Lung (tissue), 16 donors: ENCODE data around the gene CBLC. TPM values are rescaled to one million over a fixed set of nuclear protein-coding genes. Genes with fewer than 3 reads are reported as not detected.

Source experiments
- ATAC-seq: fragments of 200-7000 bp; cut with Tn5 transposase; one replicate; pipeline ENCODE4 v1.9.1; 2020; ENCODE audit warnings: moderate number of reproducible peaks; ENCODE audit not compliant: insufficient read depth, low FRiP score
- DNase-seq, 3 donors: peaks; one replicate each; pipeline ENCODE4 v3.0.0-alpha.2; 2013 to 2017
- H3K27ac ChIP-seq, 2 donors: one replicate each; pipeline ENCODE4 v1.5.1; 2013; ENCODE audit warnings: mild to moderate bottlenecking in 2 of 2, moderate library complexity in 2 of 2, control low read depth in 1 of 2, inconsistent platforms in 1 of 2, low read depth in 1 of 2, low read length in 1 of 2
- H3K27me3 ChIP-seq, 3 donors: one replicate each; pipeline ENCODE4 v1.5.1; 2013; ENCODE audit warnings: low read length in 2 of 3; ENCODE audit not compliant: control insufficient read depth in 3 of 3, insufficient read depth in 3 of 3
- H3K36me3 ChIP-seq, 4 donors: one replicate each; pipeline ENCODE4 v1.5.1; 2013; ENCODE audit warnings: low read length in 4 of 4, mild to moderate bottlenecking in 1 of 4, moderate library complexity in 1 of 4; ENCODE audit not compliant: control insufficient read depth in 4 of 4, insufficient read depth in 4 of 4
- H3K4me1 ChIP-seq, 5 donors: one replicate each; pipeline ENCODE4 v1.5.1; 2013; ENCODE audit warnings: low read length in 5 of 5, mild to moderate bottlenecking in 2 of 5, moderate library complexity in 1 of 5; ENCODE audit not compliant: control insufficient read depth in 5 of 5, insufficient read depth in 5 of 5
- H3K4me3 ChIP-seq: one replicate; pipeline ENCODE4 v1.5.1; 2013; ENCODE audit warnings: mild to moderate bottlenecking, control low read depth, moderate library complexity
- H3K9ac ChIP-seq, 2 donors: one replicate each; pipeline ENCODE4 v1.5.1; 2013; ENCODE audit warnings: low read length in 2 of 2, control low read depth in 1 of 2; ENCODE audit not compliant: insufficient read depth in 1 of 2
- H3K9me3 ChIP-seq, 4 donors: one replicate each; pipeline ENCODE4 v1.5.1; 2013; ENCODE audit warnings: low read length in 3 of 4, mild to moderate bottlenecking in 1 of 4, moderate library complexity in 1 of 4; ENCODE audit not compliant: control insufficient read depth in 4 of 4, insufficient read depth in 3 of 4
- WGBS, 2 donors: extraction: QIAGEN DNeasy Blood & Tissue Kit; methylation state at CpG; one replicate each; pipeline ENCODE4 v1.1.7; 2013; 5-methylcytosine and 5-hydroxymethylcytosine counted together
- long read RNA-seq, 5 donors: transcript quantifications; one replicate each; lab custom pipeline, GENCODE V29; 2026
- polyA plus RNA-seq, 2 donors: library from polyadenylated mRNA; stranded (reverse); fragments of 200-250 nt; gene quantifications; one replicate each; pipeline ENCODE4 v1.2.1, GENCODE V29; 2013
- total RNA-seq, 2 donors: library from RNA; depleted of rRNA in 1 of 2; stranded (reverse); fragments of >200 nt in 1 of 2; gene quantifications; one replicate each; pipeline ENCODE4 v1.2.1, GENCODE V29; 2014 to 2021
- TF ChIP-seq, protein P1 (sequence below): IDR thresholded peaks from 2 replicates; pipeline ENCODE4 v1.5.1; 2012; ENCODE audit warnings: mild to moderate bottlenecking; ENCODE audit errors: control extremely low read depth, extremely low read depth
- donor health status: control.
- donor health status: control.
- donor health status: Bipolar disorder and iron deficiency.
- donor health status: healthy.
- donor health status: DM: yes; HTN: yes; CAD: no.

Gene CBLC
- total RNA-seq (1 to 10 TPM; 4.8 to 5.5 TPM), polyA plus RNA-seq (1 to 10 TPM; 4.0 to 5.3 TPM)
- long read RNA-seq, donor 1, partial matches to known transcripts: 0 of 1 reads
- long read RNA-seq, donor 1, other reads (novel, unspliced or antisense): 0 of 1 reads
- long read RNA-seq, donor 2, partial matches to known transcripts: 0 of 1 reads
- long read RNA-seq, donor 2, other reads (novel, unspliced or antisense): 0 of 1 reads
- long read RNA-seq, donor 3: 0 reads
- long read RNA-seq, donor 4: 0 reads
- long read RNA-seq, donor 5, partial matches to known transcripts: 0 of 3 reads
- long read RNA-seq, donor 5, other reads (novel, unspliced or antisense): 0 of 3 reads

DNA sequence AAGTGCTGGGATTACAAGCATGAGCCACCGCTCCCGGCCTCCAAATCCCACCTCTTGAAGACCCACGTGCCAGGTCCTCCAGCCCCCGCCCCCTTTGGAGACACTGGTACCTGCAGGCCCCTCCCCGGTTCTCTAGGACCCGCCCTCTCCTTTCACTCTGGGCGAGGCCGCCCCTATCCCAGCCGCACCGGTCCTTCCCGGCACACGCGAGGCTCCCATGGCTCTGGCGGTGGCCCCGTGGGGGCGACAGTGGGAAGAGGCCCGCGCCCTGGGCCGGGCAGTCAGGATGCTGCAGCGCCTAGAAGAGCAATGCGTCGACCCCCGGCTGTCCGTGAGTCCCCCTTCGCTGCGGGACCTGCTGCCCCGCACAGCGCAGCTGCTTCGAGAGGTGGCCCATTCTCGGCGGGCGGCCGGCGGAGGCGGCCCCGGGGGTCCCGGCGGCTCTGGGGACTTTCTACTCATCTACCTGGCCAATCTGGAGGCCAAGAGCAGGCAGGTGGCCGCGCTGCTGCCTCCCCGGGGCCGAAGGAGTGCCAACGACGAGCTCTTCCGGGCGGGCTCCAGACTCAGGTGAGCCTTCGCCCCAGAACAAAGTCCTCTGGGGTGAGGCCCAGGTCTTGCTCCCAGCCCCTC, at the start of gene CBLC:
CBLC (plus strand) TSS at position 176 of the 633 bp plus-strand sequence; CDS start at position 218, 42 bp downstream.
- no peak within 1 kb of the TSS for H3K9ac ChIP-seq
- 17 to 20% methylated on average over 41 to 47 of the region's 47 CpGs for WGBS, 2 donors
- TF ChIP-seq, protein P1, sequence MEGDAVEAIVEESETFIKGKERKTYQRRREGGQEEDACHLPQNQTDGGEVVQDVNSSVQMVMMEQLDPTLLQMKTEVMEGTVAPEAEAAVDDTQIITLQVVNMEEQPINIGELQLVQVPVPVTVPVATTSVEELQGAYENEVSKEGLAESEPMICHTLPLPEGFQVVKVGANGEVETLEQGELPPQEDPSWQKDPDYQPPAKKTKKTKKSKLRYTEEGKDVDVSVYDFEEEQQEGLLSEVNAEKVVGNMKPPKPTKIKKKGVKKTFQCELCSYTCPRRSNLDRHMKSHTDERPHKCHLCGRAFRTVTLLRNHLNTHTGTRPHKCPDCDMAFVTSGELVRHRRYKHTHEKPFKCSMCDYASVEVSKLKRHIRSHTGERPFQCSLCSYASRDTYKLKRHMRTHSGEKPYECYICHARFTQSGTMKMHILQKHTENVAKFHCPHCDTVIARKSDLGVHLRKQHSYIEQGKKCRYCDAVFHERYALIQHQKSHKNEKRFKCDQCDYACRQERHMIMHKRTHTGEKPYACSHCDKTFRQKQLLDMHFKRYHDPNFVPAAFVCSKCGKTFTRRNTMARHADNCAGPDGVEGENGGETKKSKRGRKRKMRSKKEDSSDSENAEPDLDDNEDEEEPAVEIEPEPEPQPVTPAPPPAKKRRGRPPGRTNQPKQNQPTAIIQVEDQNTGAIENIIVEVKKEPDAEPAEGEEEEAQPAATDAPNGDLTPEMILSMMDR: no peak
- no peaks in the 10 kb centered on the region for H3K9me3 ChIP-seq
- H3K27ac ChIP-seq: peak within 1 kb of the TSS in 1 of 2 donors; percentile 22
- H3K4me3 ChIP-seq: peak within 1 kb of the TSS; percentile 16
- H3K36me3 ChIP-seq: peaks cover 0 to 2% (median 0%) of the 10 kb centered on the region in 4 donors
- H3K27me3 ChIP-seq: no peaks in the 10 kb centered on the region
- peak; percentile 26 to 66 (median 46) for DNase-seq
- H3K4me1 ChIP-seq: peaks cover 0 to 12% (median 3%) of the 10 kb centered on the region in 5 donors
- peak; percentile 78 for ATAC-seq

GRCh38 chr19:44728178-44728577, 49.5 kb upstream of the CBLC start:
- H3K4me1 ChIP-seq: peaks cover 0 to 8% (median 2%) of the 10 kb centered on the region in 5 donors
- TF ChIP-seq, protein P1: no peak
- no peak overlapping the region for H3K27ac ChIP-seq
- H3K36me3 ChIP-seq: no peaks in the 10 kb centered on the region
- ATAC-seq (no peak), DNase-seq (no peak)
- no peak overlapping the region for H3K9ac ChIP-seq
- 70 to 74% methylated on average over 6 of the region's 6 CpGs for WGBS, 2 donors
- no peaks in the 10 kb centered on the region for H3K9me3 ChIP-seq
- H3K27me3 ChIP-seq: no peaks in the 10 kb centered on the region
- no peak overlapping the region for H3K4me3 ChIP-seq

GRCh38 chr19:44729516-44730033, 48.1 kb upstream of the CBLC start:
- ATAC-seq: no peak
- no peak overlapping the region for H3K27ac ChIP-seq
- WGBS, 2 donors: 83 to 87% methylated on average over 8 of the region's 8 CpGs
- H3K36me3 ChIP-seq: no peaks in the 10 kb centered on the region
- no peaks in the 10 kb centered on the region for H3K27me3 ChIP-seq
- no peak overlapping the region for H3K9ac ChIP-seq
- peaks cover 0 to 3% (median 0%) of the 10 kb centered on the region in 5 donors for H3K4me1 ChIP-seq
- no peak overlapping the region for H3K4me3 ChIP-seq
- TF ChIP-seq, protein P1: no peak
- no peaks in the 10 kb centered on the region for H3K9me3 ChIP-seq
- no peak for DNase-seq
